IMR-90 (cell line): ENCODE data around the gene KLRF1. TPM values are rescaled to one million over a fixed set of nuclear protein-coding genes. Genes with fewer than 3 reads are reported as not detected.

ENCODE experiments used
- ATAC-seq: fragments of 200-7000 bp; cut with Tn5 transposase; 2 replicates; pipeline ENCODE4 v1.9.1; 2020; ENCODE audit warnings: low read depth, mild to moderate bottlenecking, moderate library complexity
- BruUV-seq: library from RNA; stranded (reverse); fragments of 400-500 nt; replicated peaks from 2 replicates; lab custom pipeline; 2021; lab: Mats Ljungman, UMichigan
- CTCF ChIA-PET: fragments of 300-600 bp; formaldehyde crosslinking; extraction: SDS; loops from one replicate; lab custom pipeline; 2021; ENCODE audit warnings: antibody characterized with exemption; lab: Yijun Ruan, JAX
- POLR2A ChIA-PET: fragments of 300-600 bp; sonication (Branson Sonifier 250); formaldehyde crosslinking; loops from one replicate; lab custom pipeline; 2022; ENCODE audit warnings: antibody characterized with exemption; ENCODE audit not compliant: unreplicated experiment; lab: Charles Lee
- DNase-seq: peaks from one replicate; pipeline ENCODE4 v3.0.0; 2013
- H2AFZ ChIP-seq: replicated peaks from 2 replicates; pipeline ENCODE3; 2013; ENCODE audit warnings: low read length, mild to moderate bottlenecking; ENCODE audit not compliant: poor library complexity
- H2AK5ac ChIP-seq: 2 replicates; pipeline ENCODE4 v1.6.1; 2013; ENCODE audit warnings: low read depth, low read length, inconsistent platforms
- H2AK9ac ChIP-seq: replicated peaks from 2 replicates; pipeline ENCODE3; 2013; ENCODE audit warnings: mild to moderate bottlenecking, low read depth, low read length, moderate library complexity; ENCODE audit not compliant: poor library complexity
- H2BK120ac ChIP-seq: 2 replicates; pipeline ENCODE4 v1.6.1; 2013; ENCODE audit warnings: low read depth, low read length, inconsistent platforms
- H2BK15ac ChIP-seq: 3 replicates; pipeline ENCODE4 v1.6.1; 2013; ENCODE audit warnings: low read depth, low read length, inconsistent platforms
- H2BK20ac ChIP-seq: 2 replicates; pipeline ENCODE4 v1.6.1; 2013; ENCODE audit warnings: low read depth, mild to moderate bottlenecking, inconsistent platforms, low read length, moderate library complexity
- H2BK5ac ChIP-seq: 2 replicates; pipeline ENCODE4 v1.6.1; 2013; ENCODE audit warnings: mild to moderate bottlenecking, low read depth, low read length, inconsistent platforms; ENCODE audit not compliant: poor library complexity, severe bottlenecking
- H3K14ac ChIP-seq: replicated peaks from 2 replicates; pipeline ENCODE4 v1.6.1; 2013; ENCODE audit warnings: low read depth, low read length, inconsistent platforms
- H3K18ac ChIP-seq: 2 replicates; pipeline ENCODE4 v1.6.1; 2013; ENCODE audit warnings: low read depth, low read length, control low read depth
- H3K23ac ChIP-seq: 2 replicates; pipeline ENCODE4 v1.6.1; 2013; ENCODE audit warnings: low read depth, low read length, inconsistent platforms
- H3K27ac ChIP-seq: 2 replicates; pipeline ENCODE4 v1.5.1; 2013; ENCODE audit warnings: mild to moderate bottlenecking, control low read depth, low read length; ENCODE audit not compliant: insufficient read depth
- H3K27me3 ChIP-seq: 2 replicates; pipeline ENCODE4 v1.6.1; 2013; ENCODE audit warnings: low read length; ENCODE audit not compliant: control insufficient read depth, insufficient read depth
- H3K36me3 ChIP-seq: 2 replicates; pipeline ENCODE4 v1.6.1; 2013; ENCODE audit warnings: low read length, mixed read lengths; ENCODE audit not compliant: control insufficient read depth, insufficient read depth
- H3K4ac ChIP-seq: 2 replicates; pipeline ENCODE4 v1.6.1; 2013; ENCODE audit warnings: low read depth, low read length, inconsistent platforms
- H3K4me1 ChIP-seq: 2 replicates; pipeline ENCODE4 v1.6.1; 2013; ENCODE audit warnings: low read length, mixed read lengths; ENCODE audit not compliant: control insufficient read depth, insufficient read depth
- H3K4me2 ChIP-seq: 2 replicates; pipeline ENCODE4 v1.6.1; 2013; ENCODE audit warnings: low read depth, mild to moderate bottlenecking, control low read depth, low read length, moderate library complexity
- H3K4me3 ChIP-seq: 2 replicates; pipeline ENCODE4 v1.5.1; 2013; ENCODE audit warnings: low read depth, mild to moderate bottlenecking, control low read depth, low read length, moderate library complexity; ENCODE audit not compliant: insufficient read depth
- H3K56ac ChIP-seq: 2 replicates; pipeline ENCODE4 v1.6.1; 2013; ENCODE audit warnings: low read length, inconsistent platforms; ENCODE audit not compliant: insufficient read depth; ENCODE audit errors: extremely low read depth
- H3K79me1 ChIP-seq, 2 experiments: 2 replicates each; pipeline ENCODE4 v1.6.1; 2013; ENCODE audit warnings: low read length in 2 of 2, inconsistent platforms in 1 of 2, low read depth in 1 of 2
- H3K9ac ChIP-seq: 2 replicates; pipeline ENCODE4 v1.6.1; 2013; ENCODE audit warnings: low read depth, low read length, control low read depth
- H3K9me1 ChIP-seq: 2 replicates; pipeline ENCODE4 v1.6.1; 2013; ENCODE audit warnings: low read length, inconsistent platforms; ENCODE audit not compliant: insufficient read depth
- H3K9me3 ChIP-seq: 2 replicates; pipeline ENCODE4 v1.6.1; 2013; ENCODE audit warnings: low read length; ENCODE audit not compliant: control insufficient read depth, insufficient read depth
- H4K20me1 ChIP-seq: 2 replicates; pipeline ENCODE4 v1.6.1; 2013; ENCODE audit warnings: low read length, inconsistent platforms; ENCODE audit not compliant: insufficient read depth
- H4K5ac ChIP-seq: 2 replicates; pipeline ENCODE4 v1.6.1; 2013; ENCODE audit warnings: mild to moderate bottlenecking, low read depth, low read length, control low read depth
- H4K8ac ChIP-seq, 2 experiments: 2 replicates each; pipeline ENCODE4 v1.6.1; 2013; ENCODE audit warnings: low read depth in 2 of 2, low read length in 2 of 2, control low read depth in 1 of 2, inconsistent platforms in 1 of 2
- H4K91ac ChIP-seq: 2 replicates; pipeline ENCODE4 v1.6.1; 2013; ENCODE audit warnings: low read depth, low read length, inconsistent platforms; ENCODE audit not compliant: insufficient read depth
- CEBPB ChIP-seq: IDR thresholded peaks from 2 replicates; pipeline ENCODE4 v1.6.1; 2012; ENCODE audit warnings: low read depth, low read length, improper control_type of control experiment
- CHD1 ChIP-seq: IDR thresholded peaks from 2 replicates; pipeline ENCODE4 v1.6.1; 2012; ENCODE audit warnings: low read depth, low read length, improper control_type of control experiment
- MAZ ChIP-seq: IDR thresholded peaks from 2 replicates; pipeline ENCODE4 v1.6.1; 2012; ENCODE audit warnings: low read depth, mild to moderate bottlenecking, low read length, improper control_type of control experiment, moderate library complexity, borderline replicate concordance
- MXI1 ChIP-seq: IDR thresholded peaks from 2 replicates; pipeline ENCODE4 v1.6.1; 2012; ENCODE audit warnings: low read depth, mild to moderate bottlenecking, low read length, moderate library complexity, borderline replicate concordance
- NFE2L2 ChIP-seq: fragments of 150-350 bp; IDR thresholded peaks from 2 replicates; pipeline ENCODE4 v1.6.1; 2016; ENCODE audit warnings: low read depth, mild to moderate bottlenecking, low read length
- WGBS, 2 experiments: methylation state at CpG; one replicate each; pipeline versions ENCODE4 v1.1.5 to v1.1.7; 2013; ENCODE audit warnings: missing lambda C conversion rate in 2 of 2; ENCODE audit not compliant: insufficient read length in 1 of 2; ENCODE audit errors: extremely low coverage in 2 of 2; 5-methylcytosine and 5-hydroxymethylcytosine counted together
- dilution Hi-C: fragments of 300-500 bp; cut with HindIII; formaldehyde crosslinking; loops from one replicate; pipeline ENCODE4 v1.14.3; 2018; ENCODE audit warnings: low sequenced_read_pairs; ENCODE audit not compliant: unreplicated experiment
- in situ Hi-C: fragments of 300-500 bp; cut with MboI; formaldehyde crosslinking; loops from 3 replicates; pipeline ENCODE4 v1.14.3; 2019; ENCODE audit warnings: low sequenced_read_pairs, inconsistent platforms, mixed read lengths
- intact Hi-C: fragments of 100-400 bp; cut with micrococcal nuclease; formaldehyde crosslinking; loops from 2 replicates; pipeline ENCODE4 v1.10.0; 2022
- polyA plus RNA-seq, 3 experiments: library from polyadenylated mRNA; depleted of rRNA; stranded (reverse); fragments of >200 nt; gene quantifications; 2 replicates each; pipeline ENCODE4 v1.2.3, GENCODE V29; 2012; ENCODE audit warnings: low replicate concordance in 1 of 3
- total RNA-seq: library from RNA; depleted of rRNA; stranded (reverse); fragments of >200 nt; gene quantifications from 2 replicates; pipeline ENCODE4 v1.2.3, GENCODE V29; 2012
- TF ChIP-seq, protein P1 (sequence below): fragments of 150-350 bp; IDR thresholded peaks from 2 replicates; pipeline ENCODE4 v1.6.1; 2016; ENCODE audit warnings: low read depth, mild to moderate bottlenecking, low read length, moderate library complexity, borderline replicate concordance
- TF ChIP-seq, protein P2 (sequence below): fragments of 150-350 bp; IDR thresholded peaks from 2 replicates; pipeline ENCODE4 v1.6.1; 2017; ENCODE audit warnings: mild to moderate bottlenecking, antibody characterized with exemption, low read length, low read depth

The KLRF1 gene
- total and polyA plus RNA-seq, 2 of the 4 experiments (the other 2 are of a cell fraction): not detected

DNA sequence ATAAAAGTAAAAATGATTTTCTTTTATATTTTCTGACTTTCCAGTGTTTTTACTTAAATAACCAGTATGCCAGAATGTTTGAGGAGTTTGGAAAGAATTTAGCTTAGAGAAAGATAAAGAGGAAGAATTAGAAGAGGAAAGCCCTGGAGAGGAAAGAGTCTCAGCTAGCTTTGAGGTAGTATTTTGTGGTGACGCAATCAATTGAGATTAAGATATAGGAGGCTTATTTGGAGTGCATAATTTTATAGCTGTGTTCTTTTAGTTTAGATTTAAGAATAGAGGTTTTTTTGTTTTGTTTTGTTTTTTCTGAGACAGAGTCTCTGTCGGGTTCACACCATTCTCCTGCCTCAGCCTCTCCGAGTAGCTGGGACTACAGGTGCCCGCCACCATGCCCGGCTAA lies 23.8 kb downstream of the KLRF1 start:
- Histone ChIP-seq H3K4me3 (no peak overlapping the region), H2BK15ac (no peak overlapping the region), H4K5ac (no peak overlapping the region), H3K79me1 (no peaks in the 10 kb centered on the region), H3K4ac (no peak overlapping the region), H4K91ac (no peak overlapping the region), H4K8ac (no peak overlapping the region), H3K14ac (no peak overlapping the region), H3K18ac (no peak overlapping the region), H3K4me2 (no peak overlapping the region), H4K20me1 (no peaks in the 10 kb centered on the region), H2AK5ac (no peak overlapping the region), H2AFZ (no peak overlapping the region), H2BK20ac (no peak overlapping the region), H2BK5ac (no peak overlapping the region), H3K27me3 (no peaks in the 10 kb centered on the region; the same call in 1 of the 2 replicates), H2BK120ac (no peak overlapping the region), H3K9me1 (no peaks in the 10 kb centered on the region), H3K36me3 (no peaks in the 10 kb centered on the region), H3K9me3 (no peaks in the 10 kb centered on the region), H2AK9ac (no peak overlapping the region), H3K9ac (no peak overlapping the region), H3K23ac (no peak overlapping the region), H3K4me1 (no peaks in the 10 kb centered on the region), H3K56ac (no peak overlapping the region), H3K27ac (no peak overlapping the region)
- DNase-seq: no peak
- intact Hi-C loops: no loop called here
- ATAC-seq: no peak
- dilution Hi-C loops: no loop called here
- POLR2A ChIA-PET: no interaction called here
- CTCF ChIA-PET: interaction anchor here (0.6 kb wide), 2 partner anchors 37 to 41 kb away, joined by 3 to 4 read pairs; no protein-coding TSS in a partner anchor
- WGBS, 2 experiments: 100% methylated on average over 1 of the region's 5 CpGs; no CpG with 5 or more reads in 1 of the 2 experiments
- TF ChIP-seq, protein P1, sequence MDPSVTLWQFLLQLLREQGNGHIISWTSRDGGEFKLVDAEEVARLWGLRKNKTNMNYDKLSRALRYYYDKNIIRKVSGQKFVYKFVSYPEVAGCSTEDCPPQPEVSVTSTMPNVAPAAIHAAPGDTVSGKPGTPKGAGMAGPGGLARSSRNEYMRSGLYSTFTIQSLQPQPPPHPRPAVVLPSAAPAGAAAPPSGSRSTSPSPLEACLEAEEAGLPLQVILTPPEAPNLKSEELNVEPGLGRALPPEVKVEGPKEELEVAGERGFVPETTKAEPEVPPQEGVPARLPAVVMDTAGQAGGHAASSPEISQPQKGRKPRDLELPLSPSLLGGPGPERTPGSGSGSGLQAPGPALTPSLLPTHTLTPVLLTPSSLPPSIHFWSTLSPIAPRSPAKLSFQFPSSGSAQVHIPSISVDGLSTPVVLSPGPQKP: no peak
- TF ChIP-seq MXI1 (no peak), CHD1 (no peak), MAZ (no peak), CEBPB (peak; percentile 68), NFE2L2 (no peak)
- TF ChIP-seq, protein P2, sequence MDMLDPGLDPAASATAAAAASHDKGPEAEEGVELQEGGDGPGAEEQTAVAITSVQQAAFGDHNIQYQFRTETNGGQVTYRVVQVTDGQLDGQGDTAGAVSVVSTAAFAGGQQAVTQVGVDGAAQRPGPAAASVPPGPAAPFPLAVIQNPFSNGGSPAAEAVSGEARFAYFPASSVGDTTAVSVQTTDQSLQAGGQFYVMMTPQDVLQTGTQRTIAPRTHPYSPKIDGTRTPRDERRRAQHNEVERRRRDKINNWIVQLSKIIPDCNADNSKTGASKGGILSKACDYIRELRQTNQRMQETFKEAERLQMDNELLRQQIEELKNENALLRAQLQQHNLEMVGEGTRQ: no peak
- in situ Hi-C loops: no loop called here
- BruUV-seq: no TSS peak
